Neural crest cell (in vitro differentiated cells): ENCODE data around the gene CERKL. TPM values are rescaled to one million over a fixed set of nuclear protein-coding genes. Genes with fewer than 3 reads are reported as not detected.

Experiments used
- DNase-seq: peaks from one replicate; pipeline ENCODE4 v3.0.0; 2021; ENCODE audit warnings: low read depth, mixed read lengths, low spot score
- H3K27ac Mint-ChIP-seq: one replicate; pipeline ENCODE4 v1.8.0; 2021; ENCODE audit warnings: mild to moderate bottlenecking, mixed read lengths; ENCODE audit not compliant: unreplicated experiment
- H3K27me3 Mint-ChIP-seq: 2 replicates; pipeline ENCODE4 v1.8.0; 2021; ENCODE audit warnings: low read depth, mild to moderate bottlenecking, mixed read lengths
- H3K36me3 Mint-ChIP-seq: 2 replicates; pipeline ENCODE4 v1.8.0; 2021; ENCODE audit warnings: low read depth, mild to moderate bottlenecking, mixed read lengths
- H3K4me1 Mint-ChIP-seq: 2 replicates; pipeline ENCODE4 v1.8.0; 2021; ENCODE audit warnings: mixed read lengths
- H3K4me3 Mint-ChIP-seq: one replicate; pipeline ENCODE4 v1.8.0; 2021; ENCODE audit warnings: mild to moderate bottlenecking, mixed read lengths
- H3K9me3 Mint-ChIP-seq: 2 replicates; pipeline ENCODE4 v1.8.0; 2021; ENCODE audit warnings: mixed read lengths
- total RNA-seq: library from RNA; stranded (reverse); gene quantifications from 2 replicates; pipeline ENCODE4 v1.2.1, GENCODE V29; 2021
- TF ChIP-seq, protein P1 (sequence below): fragments of 200-600 bp; sonication (generic); conservative IDR thresholded peaks from 2 replicates; pipeline ENCODE4 v1.5.0; 2021; ENCODE audit warnings: antibody characterized with exemption, mild to moderate bottlenecking

CERKL gene
- total RNA-seq, 1 donor from 2014 or later = 0.28 TPM

DNA sequence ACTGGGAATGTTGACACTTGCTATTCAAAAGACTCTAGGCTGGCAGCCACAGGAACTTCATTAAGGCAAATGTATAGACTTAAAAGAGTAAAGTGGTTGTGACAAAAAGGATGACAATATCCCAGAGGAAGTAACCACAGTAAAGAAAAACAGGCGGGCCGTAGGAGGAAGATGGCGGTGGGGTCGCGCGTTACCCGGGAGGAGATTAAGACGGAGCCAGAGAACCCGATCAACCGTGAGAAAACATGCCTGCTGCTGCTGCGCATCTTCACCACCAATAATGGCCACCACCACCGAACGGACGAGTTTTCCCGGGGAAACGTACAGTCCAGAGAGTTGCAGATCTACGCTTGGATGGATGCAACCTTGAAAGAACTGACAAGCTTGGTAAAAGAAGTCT is 37.4 kb upstream of the CERKL start:
- DNase-seq = no peak
- Mint-ChIP-seq H3K9me3 (no peaks in the 10 kb centered on the region), H3K36me3 (no peaks in the 10 kb centered on the region), H3K27me3 (peaks cover 84% of the 10 kb centered on the region), H3K4me1 (no peaks in the 10 kb centered on the region), H3K4me3 (no peak overlapping the region), H3K27ac (no peak overlapping the region)
- TF ChIP-seq, protein P1, sequence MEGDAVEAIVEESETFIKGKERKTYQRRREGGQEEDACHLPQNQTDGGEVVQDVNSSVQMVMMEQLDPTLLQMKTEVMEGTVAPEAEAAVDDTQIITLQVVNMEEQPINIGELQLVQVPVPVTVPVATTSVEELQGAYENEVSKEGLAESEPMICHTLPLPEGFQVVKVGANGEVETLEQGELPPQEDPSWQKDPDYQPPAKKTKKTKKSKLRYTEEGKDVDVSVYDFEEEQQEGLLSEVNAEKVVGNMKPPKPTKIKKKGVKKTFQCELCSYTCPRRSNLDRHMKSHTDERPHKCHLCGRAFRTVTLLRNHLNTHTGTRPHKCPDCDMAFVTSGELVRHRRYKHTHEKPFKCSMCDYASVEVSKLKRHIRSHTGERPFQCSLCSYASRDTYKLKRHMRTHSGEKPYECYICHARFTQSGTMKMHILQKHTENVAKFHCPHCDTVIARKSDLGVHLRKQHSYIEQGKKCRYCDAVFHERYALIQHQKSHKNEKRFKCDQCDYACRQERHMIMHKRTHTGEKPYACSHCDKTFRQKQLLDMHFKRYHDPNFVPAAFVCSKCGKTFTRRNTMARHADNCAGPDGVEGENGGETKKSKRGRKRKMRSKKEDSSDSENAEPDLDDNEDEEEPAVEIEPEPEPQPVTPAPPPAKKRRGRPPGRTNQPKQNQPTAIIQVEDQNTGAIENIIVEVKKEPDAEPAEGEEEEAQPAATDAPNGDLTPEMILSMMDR = no peak

DNA sequence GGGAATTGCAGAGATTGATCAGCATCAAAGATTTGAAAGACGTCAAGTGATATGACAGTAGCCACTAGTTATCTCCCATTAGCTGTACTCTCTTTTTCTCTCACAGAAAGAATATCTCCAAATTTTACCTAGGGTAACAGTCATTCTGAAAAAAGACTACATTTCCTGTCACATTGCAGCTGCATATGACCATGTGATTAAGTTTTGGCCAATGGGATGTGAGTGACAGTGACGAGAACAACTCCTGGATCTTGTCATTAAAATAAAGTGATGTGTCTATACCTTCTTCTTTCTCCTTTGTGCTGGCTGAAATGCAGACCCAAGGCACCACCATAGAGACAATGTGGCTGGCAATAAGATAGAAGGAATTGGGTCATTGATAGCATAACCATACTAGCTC is 34.0 kb upstream of the CERKL start:
- no peaks in the 10 kb centered on the region for H3K36me3 Mint-ChIP-seq
- no peak overlapping the region for H3K4me3 Mint-ChIP-seq
- H3K9me3 Mint-ChIP-seq = no peaks in the 10 kb centered on the region
- no peak overlapping the region for H3K27ac Mint-ChIP-seq
- H3K4me1 Mint-ChIP-seq = no peaks in the 10 kb centered on the region
- no peak for DNase-seq
- H3K27me3 Mint-ChIP-seq = peaks cover 95% of the 10 kb centered on the region
- TF ChIP-seq, protein P1 = no peak

DNA sequence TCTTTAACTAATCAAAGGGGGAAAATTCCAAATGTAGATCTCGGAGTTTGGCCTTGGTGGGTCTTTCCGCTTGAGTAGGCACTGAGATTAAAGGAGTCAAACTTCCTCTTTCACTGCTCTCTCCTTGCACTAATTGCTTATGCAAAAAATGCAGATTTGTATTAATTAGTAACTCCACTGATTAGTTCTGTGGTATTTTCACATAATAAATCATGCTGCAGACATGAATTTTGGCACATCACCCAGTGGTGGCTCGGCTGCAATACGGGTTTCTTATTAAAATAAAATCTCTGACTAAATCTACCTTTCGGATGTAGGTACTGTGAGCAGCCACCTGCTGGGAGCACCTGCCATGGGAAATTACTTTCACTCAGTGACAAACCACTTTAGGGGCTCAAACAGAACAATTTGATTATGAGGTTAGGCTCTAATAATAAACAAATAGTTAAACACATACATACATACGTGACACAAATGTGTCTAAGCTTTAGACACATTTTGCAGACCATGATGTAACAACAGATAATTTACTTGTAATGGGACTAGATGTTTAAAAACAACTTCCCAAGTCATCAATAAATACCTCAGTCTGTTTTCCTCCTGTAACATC is 29.8 kb upstream of the CERKL start:
- Mint-ChIP-seq H3K27me3 (peaks cover 100% of the 10 kb centered on the region), H3K4me1 (peaks cover 30% of the 10 kb centered on the region), H3K9me3 (no peaks in the 10 kb centered on the region), H3K27ac (no peak overlapping the region), H3K36me3 (no peaks in the 10 kb centered on the region), H3K4me3 (no peak overlapping the region)
- no peak for DNase-seq
- TF ChIP-seq, protein P1 = peak; percentile 10

DNA sequence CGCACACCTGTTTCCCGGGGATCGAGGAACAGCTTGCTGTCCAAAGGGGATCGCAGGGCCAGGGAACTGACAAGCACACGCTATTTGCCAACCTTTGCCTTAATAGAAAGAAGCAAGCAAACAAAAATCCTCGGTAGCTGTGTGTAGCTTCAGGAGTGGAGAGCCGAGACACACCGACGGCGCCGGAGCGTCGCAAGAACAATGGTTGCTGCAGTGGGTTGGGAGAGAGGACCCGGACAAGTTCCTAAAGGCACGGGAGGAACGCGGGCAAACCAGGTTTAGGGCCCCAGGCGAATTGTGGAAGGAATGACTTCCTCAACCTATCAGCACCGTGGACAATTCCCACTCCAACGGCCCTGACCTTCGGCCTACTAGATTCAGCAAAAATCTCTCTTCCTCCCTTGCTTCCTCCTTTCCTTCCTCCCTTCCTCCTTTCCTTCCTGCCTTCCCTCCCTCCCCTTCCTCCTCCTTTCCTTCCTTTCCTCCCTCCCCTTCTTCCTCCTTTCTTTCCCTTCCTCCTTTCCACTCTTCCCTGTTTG is 28.3 kb upstream of the CERKL start:
- TF ChIP-seq, protein P1 = no peak
- no peak for DNase-seq
- no peaks in the 10 kb centered on the region for H3K36me3 Mint-ChIP-seq
- H3K27me3 Mint-ChIP-seq = peaks cover 100% of the 10 kb centered on the region
- H3K4me3 Mint-ChIP-seq = peak overlapping the region; percentile 54
- H3K9me3 Mint-ChIP-seq = no peaks in the 10 kb centered on the region
- no peak overlapping the region for H3K27ac Mint-ChIP-seq
- H3K4me1 Mint-ChIP-seq = peaks cover 41% of the 10 kb centered on the region

DNA sequence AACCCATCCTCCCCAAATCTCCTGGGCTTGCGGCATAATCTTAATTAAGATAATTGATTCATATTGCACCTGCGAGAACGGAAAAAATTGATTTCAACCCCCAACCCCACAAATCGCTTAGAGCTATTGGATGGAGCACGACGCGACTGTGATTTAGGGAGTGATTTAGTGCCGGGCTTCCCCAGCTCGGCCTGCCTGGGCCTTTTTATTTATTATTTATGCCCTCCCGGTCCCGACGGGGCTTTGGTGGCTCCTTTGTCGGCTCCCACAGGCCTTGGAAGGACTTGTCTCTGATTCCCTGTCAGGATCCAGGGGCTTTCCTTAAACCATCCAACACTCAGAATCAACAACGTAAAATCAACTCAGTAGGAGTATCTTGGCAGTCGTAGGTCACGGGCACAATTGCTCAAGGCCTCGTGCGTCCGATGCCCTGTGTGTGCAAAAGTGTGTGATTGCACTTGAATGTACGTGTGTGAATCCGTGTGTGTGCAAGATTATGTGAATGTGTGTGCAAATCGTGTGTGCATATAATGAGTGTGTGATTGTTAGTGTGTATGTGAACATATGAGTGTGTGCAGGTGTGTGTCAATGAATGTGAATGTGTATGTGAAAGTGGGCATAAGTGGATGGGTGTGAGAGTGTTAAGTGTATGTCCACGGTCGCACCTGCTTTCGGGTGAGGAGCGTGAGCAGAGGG is 27.7 kb upstream of the CERKL start:
- no peaks in the 10 kb centered on the region for H3K9me3 Mint-ChIP-seq
- H3K27ac Mint-ChIP-seq = no peak overlapping the region
- H3K4me1 Mint-ChIP-seq = peaks cover 41% of the 10 kb centered on the region
- peaks cover 100% of the 10 kb centered on the region for H3K27me3 Mint-ChIP-seq
- DNase-seq = no peak
- peak overlapping the region; percentile 41 for H3K4me3 Mint-ChIP-seq
- TF ChIP-seq, protein P1 = no peak
- H3K36me3 Mint-ChIP-seq = no peaks in the 10 kb centered on the region
